Hepatocyte (in vitro differentiated cells): ENCODE results near the gene DLG2. TPM values are rescaled to one million over a fixed set of nuclear protein-coding genes. Genes with fewer than 3 reads are reported as not detected.

ENCODE experiments used
- DNase-seq: peaks from one replicate; pipeline ENCODE4 v3.0.0-alpha.2; 2016; ENCODE audit warnings: low spot score
- H2AFZ ChIP-seq: fragments of 200-600 bp; sonication (generic); 2 replicates; pipeline ENCODE4 v1.6.0; 2016; ENCODE audit warnings: antibody characterized with exemption, mild to moderate bottlenecking
- H3K27ac ChIP-seq: fragments of 200-600 bp; sonication (generic); 2 replicates; pipeline ENCODE4 v1.5.1; 2016; ENCODE audit warnings: mild to moderate bottlenecking
- H3K27me3 ChIP-seq: fragments of 200-600 bp; sonication (generic); 2 replicates; pipeline ENCODE4 v1.6.1; 2016
- H3K36me3 ChIP-seq: fragments of 200-600 bp; sonication (generic); replicated peaks from 2 replicates; pipeline ENCODE4 v1.5.1; 2016; ENCODE audit warnings: low read depth; ENCODE audit not compliant: insufficient read depth
- H3K4me1 ChIP-seq: fragments of 200-600 bp; sonication (generic); 2 replicates; pipeline ENCODE4 v1.5.1; 2016; ENCODE audit warnings: mild to moderate bottlenecking, moderate library complexity; ENCODE audit not compliant: insufficient read depth
- H3K4me2 ChIP-seq: fragments of 200-600 bp; sonication (generic); 2 replicates; pipeline ENCODE4 v1.6.0; 2016
- H3K4me3 ChIP-seq: fragments of 200-600 bp; sonication (generic); 2 replicates; pipeline ENCODE4 v1.5.1; 2016; ENCODE audit warnings: mild to moderate bottlenecking
- H3K79me2 ChIP-seq: fragments of 200-600 bp; sonication (generic); 2 replicates; pipeline ENCODE4 v1.6.0; 2017; ENCODE audit warnings: mild to moderate bottlenecking
- H3K9me2 ChIP-seq: fragments of 200-600 bp; sonication (generic); replicated peaks from 2 replicates; pipeline ENCODE4 v1.6.0; 2017; ENCODE audit warnings: mild to moderate bottlenecking; ENCODE audit not compliant: insufficient read depth
- H3K9me3 ChIP-seq: fragments of 200-600 bp; sonication (generic); 2 replicates; pipeline ENCODE4 v1.5.1; 2016; ENCODE audit warnings: low read depth, mild to moderate bottlenecking
- H4K20me1 ChIP-seq: fragments of 200-600 bp; sonication (generic); 2 replicates; pipeline ENCODE4 v1.6.0; 2016; ENCODE audit warnings: mild to moderate bottlenecking; ENCODE audit not compliant: insufficient read depth, poor library complexity, severe bottlenecking
- EZH2 ChIP-seq: fragments of 200-600 bp; sonication (generic); IDR thresholded peaks from 2 replicates; pipeline ENCODE4 v1.6.1; 2016; ENCODE audit warnings: antibody characterized with exemption, mild to moderate bottlenecking, borderline replicate concordance
- EZH2phosphoT487 ChIP-seq: fragments of 200-600 bp; sonication (generic); IDR thresholded peaks from one replicate; pipeline ENCODE4 v1.6.1; 2018; ENCODE audit warnings: antibody characterized with exemption, mild to moderate bottlenecking, low read depth, moderate library complexity; ENCODE audit not compliant: unreplicated experiment, severe bottlenecking
- WGBS: methylation state at CpG from one replicate; pipeline ENCODE4 v1.1.6; 2016; ENCODE audit warnings: low lambda C conversion rate; ENCODE audit errors: missing lambda C conversion rate; 5-methylcytosine and 5-hydroxymethylcytosine counted together
- polyA plus RNA-seq: library from polyadenylated mRNA; unstranded; fragments of >200 nt; fragmentation: Nextera tagmentation; extraction: Ambion mirVana; gene quantifications from 2 replicates; pipeline ENCODE4 v1.2.1, GENCODE V29; 2016
- total RNA-seq: library from RNA; depleted of rRNA; stranded (reverse); fragments of >200 nt; gene quantifications from 2 replicates; pipeline ENCODE4 v1.2.3, GENCODE V29; 2014
- TF ChIP-seq, protein P1 (sequence below): fragments of 200-600 bp; sonication (generic); IDR thresholded peaks from 2 replicates; pipeline ENCODE4 v1.5.1; 2016; ENCODE audit warnings: antibody characterized with exemption, mild to moderate bottlenecking; ENCODE audit not compliant: poor library complexity

Gene DLG2
- total and polyA plus RNA-seq, 2 experiments from 2014 or later = 2.6 to 6.8 TPM

DNA sequence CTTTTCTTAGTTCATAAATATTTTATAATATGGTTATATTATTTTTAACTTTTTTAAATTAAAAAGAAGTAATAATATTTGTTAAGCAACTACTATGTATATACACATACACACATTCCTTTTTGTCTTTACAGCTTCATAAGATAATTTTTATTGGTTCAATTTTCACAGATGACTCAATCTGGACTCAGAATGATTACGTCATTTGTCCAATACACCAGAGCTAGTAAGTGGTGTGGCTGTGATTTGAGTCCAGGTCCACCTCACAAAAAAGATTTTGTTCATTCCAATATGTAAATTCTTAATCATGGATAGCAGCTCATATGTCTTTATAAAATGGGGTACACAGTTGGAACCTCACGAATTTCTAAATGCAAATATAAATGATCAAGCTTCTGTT lies 1014.5 kb downstream of the DLG2 start:
- Histone ChIP-seq H4K20me1 (no peaks in the 10 kb centered on the region), H3K9me2 (no peaks in the 10 kb centered on the region), H3K27ac (no peak overlapping the region), H3K4me1 (no peaks in the 10 kb centered on the region), H3K36me3 (no peaks in the 10 kb centered on the region), H3K79me2 (no peaks in the 10 kb centered on the region), H3K4me2 (no peak overlapping the region), H3K27me3 (no peaks in the 10 kb centered on the region), H2AFZ (no peak overlapping the region), H3K4me3 (no peak overlapping the region), H3K9me3 (no peaks in the 10 kb centered on the region)
- no peak for DNase-seq
- TF ChIP-seq EZH2 (no peak), EZH2phosphoT487 (no peak)
- TF ChIP-seq, protein P1, sequence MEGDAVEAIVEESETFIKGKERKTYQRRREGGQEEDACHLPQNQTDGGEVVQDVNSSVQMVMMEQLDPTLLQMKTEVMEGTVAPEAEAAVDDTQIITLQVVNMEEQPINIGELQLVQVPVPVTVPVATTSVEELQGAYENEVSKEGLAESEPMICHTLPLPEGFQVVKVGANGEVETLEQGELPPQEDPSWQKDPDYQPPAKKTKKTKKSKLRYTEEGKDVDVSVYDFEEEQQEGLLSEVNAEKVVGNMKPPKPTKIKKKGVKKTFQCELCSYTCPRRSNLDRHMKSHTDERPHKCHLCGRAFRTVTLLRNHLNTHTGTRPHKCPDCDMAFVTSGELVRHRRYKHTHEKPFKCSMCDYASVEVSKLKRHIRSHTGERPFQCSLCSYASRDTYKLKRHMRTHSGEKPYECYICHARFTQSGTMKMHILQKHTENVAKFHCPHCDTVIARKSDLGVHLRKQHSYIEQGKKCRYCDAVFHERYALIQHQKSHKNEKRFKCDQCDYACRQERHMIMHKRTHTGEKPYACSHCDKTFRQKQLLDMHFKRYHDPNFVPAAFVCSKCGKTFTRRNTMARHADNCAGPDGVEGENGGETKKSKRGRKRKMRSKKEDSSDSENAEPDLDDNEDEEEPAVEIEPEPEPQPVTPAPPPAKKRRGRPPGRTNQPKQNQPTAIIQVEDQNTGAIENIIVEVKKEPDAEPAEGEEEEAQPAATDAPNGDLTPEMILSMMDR = no peak
- 80% methylated on average over 2 of the region's 2 CpGs for WGBS

DNA sequence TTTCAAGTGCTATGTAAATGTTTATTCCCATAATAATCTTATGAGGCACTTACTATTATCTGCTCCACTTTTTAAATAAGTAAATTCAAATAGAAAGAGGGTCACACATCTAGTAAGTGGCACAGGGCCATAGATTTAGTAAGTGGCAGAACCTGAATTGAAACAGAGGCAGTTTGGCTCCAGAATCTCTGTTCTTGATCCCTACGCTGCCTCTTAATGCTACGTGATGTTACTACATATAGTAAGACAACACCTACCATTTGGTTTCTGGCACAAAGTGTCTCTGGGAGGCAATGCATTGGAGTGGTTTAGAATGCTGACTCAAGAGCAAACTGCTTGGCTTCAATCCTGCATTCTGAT lies 1018.3 kb downstream of the DLG2 start:
- 83% methylated on average over 2 of the region's 2 CpGs for WGBS
- Histone ChIP-seq H3K79me2 (no peaks in the 10 kb centered on the region), H2AFZ (no peak overlapping the region), H3K9me3 (no peaks in the 10 kb centered on the region), H3K4me2 (no peak overlapping the region), H4K20me1 (no peaks in the 10 kb centered on the region), H3K4me3 (no peak overlapping the region), H3K27me3 (no peaks in the 10 kb centered on the region), H3K9me2 (no peaks in the 10 kb centered on the region), H3K27ac (no peak overlapping the region), H3K4me1 (no peaks in the 10 kb centered on the region), H3K36me3 (no peaks in the 10 kb centered on the region)
- no peak for DNase-seq
- TF ChIP-seq, protein P1 = no peak
- TF ChIP-seq EZH2 (no peak), EZH2phosphoT487 (no peak)

DNA sequence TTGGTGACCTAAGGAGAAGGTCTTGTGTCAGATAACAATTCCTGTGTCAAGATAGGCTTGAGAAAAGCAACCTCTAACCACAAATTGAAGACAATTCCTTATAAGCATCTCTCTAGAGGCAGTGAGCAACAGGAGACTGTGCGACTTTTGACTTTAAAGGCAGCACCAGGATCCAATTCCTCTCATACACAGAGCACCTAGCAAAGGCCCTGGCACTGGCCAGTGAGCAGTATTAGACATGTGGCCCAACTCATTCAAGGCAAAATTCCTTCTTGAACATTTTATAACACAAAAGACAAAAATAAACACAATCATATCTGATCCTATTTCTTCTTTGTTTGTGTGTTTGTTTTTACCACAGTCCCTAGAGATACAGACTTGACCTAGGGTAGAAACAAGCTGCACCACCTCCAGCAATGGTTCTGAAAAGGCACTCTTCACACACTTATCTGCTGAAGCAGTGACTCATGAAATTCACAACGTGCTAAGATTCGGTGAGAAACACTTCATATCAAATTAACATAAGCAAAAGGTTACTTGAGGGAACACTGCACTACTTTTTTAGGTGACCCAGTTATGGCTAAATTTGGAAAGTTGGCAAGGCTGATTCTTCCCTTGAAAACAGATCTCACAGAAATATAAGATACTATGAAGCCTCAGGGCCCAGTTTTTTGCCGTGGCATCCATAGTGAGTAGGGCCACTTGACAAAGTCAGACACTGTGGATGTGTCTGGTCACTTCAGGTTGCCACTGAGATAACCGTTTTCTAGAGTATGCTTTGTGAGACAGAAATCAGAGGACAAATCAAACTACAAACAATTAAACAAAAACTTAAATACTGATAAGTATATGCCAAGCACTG lies 1018.9 kb downstream of the DLG2 start:
- Histone ChIP-seq H3K4me2 (no peak overlapping the region), H3K9me2 (no peaks in the 10 kb centered on the region), H3K27me3 (no peaks in the 10 kb centered on the region), H3K36me3 (no peaks in the 10 kb centered on the region), H3K27ac (no peak overlapping the region), H3K9me3 (no peaks in the 10 kb centered on the region), H3K79me2 (no peaks in the 10 kb centered on the region), H3K4me3 (no peak overlapping the region), H4K20me1 (no peaks in the 10 kb centered on the region), H2AFZ (no peak overlapping the region), H3K4me1 (no peaks in the 10 kb centered on the region)
- DNase-seq = no peak
- 65% methylated on average over 5 of the region's 5 CpGs for WGBS
- TF ChIP-seq EZH2phosphoT487 = no peak
- TF ChIP-seq, protein P1 = no peak
- TF ChIP-seq EZH2 = no peak

DNA sequence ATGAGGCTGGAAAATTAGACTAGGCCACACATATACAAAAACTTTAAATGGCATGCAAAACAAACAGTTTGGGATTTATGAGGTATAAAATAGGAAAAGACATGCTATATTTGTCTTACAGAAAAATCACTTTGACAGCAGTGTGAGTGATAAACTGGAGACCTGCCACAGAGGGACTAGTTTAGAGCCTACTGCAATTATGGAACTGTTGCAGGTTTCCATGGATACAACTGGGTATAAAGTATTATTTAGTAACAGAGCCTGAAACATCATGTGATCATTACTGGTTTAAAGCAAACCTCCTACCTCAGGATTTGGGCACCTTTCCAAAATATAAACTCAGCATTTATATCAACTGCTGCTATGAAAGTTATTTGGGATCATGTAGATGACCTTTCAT lies 1032.5 kb downstream of the DLG2 start:
- Histone ChIP-seq H3K9me3 (no peaks in the 10 kb centered on the region), H3K79me2 (no peaks in the 10 kb centered on the region), H3K4me3 (no peak overlapping the region), H3K36me3 (no peaks in the 10 kb centered on the region), H4K20me1 (no peaks in the 10 kb centered on the region), H2AFZ (no peak overlapping the region), H3K27ac (no peak overlapping the region), H3K4me2 (no peak overlapping the region), H3K27me3 (no peaks in the 10 kb centered on the region), H3K9me2 (no peaks in the 10 kb centered on the region), H3K4me1 (no peaks in the 10 kb centered on the region)
- no peak for DNase-seq
- no peak for TF ChIP-seq EZH2
- TF ChIP-seq, protein P1 = no peak
- no peak for TF ChIP-seq EZH2phosphoT487
